Epithelial cell of alveolus of lung (primary cell): ENCODE measurements around the gene NUDT7. TPM values are rescaled to one million over a fixed set of nuclear protein-coding genes. Genes with fewer than 3 reads are reported as not detected.

Experiments used
- total RNA-seq: library from RNA; depleted of rRNA; stranded (reverse); fragments of >200 nt; gene quantifications from 2 replicates; pipeline ENCODE4 v1.2.1, GENCODE V29; 2015

NUDT7 gene
- 9.7 and 10.7 TPM in 2 replicates for total RNA-seq

DNA sequence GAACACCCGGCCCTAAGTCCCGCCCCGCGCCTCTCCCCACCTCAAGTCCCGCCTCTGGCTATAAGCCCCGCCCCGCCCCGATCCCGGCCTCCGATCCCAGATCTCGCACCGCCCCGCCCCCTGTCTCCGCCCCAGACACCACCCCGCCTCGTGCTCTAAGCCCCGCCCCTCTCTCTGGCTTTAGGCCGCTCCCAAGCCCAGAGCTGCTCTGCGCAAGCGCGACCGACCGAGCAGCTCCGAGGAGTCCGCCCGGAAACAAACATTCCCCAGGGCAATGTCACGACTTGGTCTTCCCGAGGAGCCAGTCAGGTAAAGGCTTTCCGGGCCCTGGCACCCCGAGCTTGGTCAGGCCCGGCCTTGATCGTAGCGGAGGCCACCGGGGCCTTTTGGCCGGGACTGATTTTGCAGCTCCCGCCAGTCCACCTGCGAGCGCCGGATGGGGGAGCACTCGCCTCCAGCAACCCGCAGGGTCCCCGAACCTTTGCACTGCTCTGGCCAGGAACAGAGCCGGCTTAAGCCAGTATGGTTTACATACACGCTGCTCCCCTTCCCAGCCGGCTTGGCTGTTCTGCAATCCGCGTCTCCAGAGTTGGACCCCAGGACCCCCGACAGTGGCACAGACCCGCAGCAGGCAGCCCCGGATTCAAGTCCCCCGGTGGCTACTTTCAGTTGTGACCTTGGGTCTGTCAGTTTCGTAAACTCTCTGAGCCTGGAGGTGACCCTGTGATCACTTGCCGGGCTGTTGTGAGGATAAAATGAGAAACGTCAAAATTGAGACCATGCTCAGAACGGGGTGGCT lies at the start of gene NUDT7:
Gene NUDT7, plus strand, starts transcription at position 206 of the 799 bp plus-strand sequence. Its CDS starts 69 bp downstream, at position 275.

DNA sequence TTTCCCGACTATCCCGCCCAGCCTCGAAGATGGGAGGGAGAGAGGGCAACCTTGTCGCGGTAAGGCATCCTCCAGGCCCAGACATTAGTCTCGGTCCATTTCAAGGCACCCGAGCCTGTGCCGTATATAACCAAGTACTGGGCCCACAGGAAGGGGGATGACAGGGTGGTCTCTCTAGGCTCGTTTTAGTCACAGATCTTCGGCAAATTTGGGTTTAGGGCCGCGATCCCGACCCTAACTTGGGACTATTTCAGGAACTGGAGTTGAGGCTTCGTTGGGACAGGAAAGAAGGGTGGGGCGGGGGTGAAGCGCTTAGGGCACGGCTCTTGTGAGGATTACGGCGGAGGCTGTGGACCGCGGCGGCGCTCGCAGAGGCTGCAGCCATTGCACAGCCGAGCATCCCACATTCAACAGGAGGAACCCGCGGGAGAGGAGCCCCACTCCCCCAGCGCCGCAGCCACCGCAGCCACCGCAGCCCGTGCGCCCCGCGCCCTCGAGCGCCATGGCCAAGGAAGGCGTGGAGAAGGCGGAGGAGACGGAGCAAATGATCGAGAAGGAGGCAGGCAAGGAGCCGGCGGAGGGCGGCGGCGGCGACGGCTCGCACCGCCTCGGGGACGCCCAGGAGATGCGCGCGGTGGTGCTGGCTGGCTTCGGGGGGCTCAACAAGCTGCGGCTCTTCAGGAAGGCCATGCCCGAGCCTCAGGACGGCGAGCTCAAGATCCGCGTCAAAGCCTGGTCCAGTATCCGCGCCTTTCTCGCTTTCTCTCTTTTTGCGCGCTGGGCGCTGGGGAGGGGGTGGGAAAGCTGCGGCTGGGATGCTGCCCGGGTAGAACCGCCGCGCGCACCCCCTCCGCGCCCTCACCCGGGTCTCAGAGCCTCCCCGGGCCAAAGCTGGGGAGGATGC lies 66.1 kb downstream of the NUDT7 start, which contains the start of gene VAT1L:
Gene VAT1L, plus strand, starts transcription at position 384 of the 904 bp plus-strand sequence. Its CDS starts 119 bp downstream, at position 503.

Other genes starting within 250 kb of the NUDT7 start
- gene VAT1L, start 66.0 kb downstream of the NUDT7 start, total RNA-seq, result 29.9 and 67.0 TPM in 2 replicates